HG03097 (cell line): ENCODE measurements around the gene ZBTB44.
A peak's percentile ranks its signal among the peaks of the same experiment; 100 is the strongest.
"Not testable (repeated sequence)": the region's sequence is repeated elsewhere in the genome, so short reads cannot be mapped to it uniquely, and the experiment has no call there.

ENCODE experiments used
- ATAC-seq: cut with Tn5 transposase; IDR thresholded peaks from one replicate; pipeline ENCODE4 v1.9.1; 2021; ENCODE audit not compliant: unreplicated experiment, low FRiP score

Gene ZBTB44, protein sequence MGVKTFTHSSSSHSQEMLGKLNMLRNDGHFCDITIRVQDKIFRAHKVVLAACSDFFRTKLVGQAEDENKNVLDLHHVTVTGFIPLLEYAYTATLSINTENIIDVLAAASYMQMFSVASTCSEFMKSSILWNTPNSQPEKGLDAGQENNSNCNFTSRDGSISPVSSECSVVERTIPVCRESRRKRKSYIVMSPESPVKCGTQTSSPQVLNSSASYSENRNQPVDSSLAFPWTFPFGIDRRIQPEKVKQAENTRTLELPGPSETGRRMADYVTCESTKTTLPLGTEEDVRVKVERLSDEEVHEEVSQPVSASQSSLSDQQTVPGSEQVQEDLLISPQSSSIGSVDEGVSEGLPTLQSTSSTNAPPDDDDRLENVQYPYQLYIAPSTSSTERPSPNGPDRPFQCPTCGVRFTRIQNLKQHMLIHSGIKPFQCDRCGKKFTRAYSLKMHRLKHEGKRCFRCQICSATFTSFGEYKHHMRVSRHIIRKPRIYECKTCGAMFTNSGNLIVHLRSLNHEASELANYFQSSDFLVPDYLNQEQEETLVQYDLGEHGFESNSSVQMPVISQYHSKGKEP

DNA sequence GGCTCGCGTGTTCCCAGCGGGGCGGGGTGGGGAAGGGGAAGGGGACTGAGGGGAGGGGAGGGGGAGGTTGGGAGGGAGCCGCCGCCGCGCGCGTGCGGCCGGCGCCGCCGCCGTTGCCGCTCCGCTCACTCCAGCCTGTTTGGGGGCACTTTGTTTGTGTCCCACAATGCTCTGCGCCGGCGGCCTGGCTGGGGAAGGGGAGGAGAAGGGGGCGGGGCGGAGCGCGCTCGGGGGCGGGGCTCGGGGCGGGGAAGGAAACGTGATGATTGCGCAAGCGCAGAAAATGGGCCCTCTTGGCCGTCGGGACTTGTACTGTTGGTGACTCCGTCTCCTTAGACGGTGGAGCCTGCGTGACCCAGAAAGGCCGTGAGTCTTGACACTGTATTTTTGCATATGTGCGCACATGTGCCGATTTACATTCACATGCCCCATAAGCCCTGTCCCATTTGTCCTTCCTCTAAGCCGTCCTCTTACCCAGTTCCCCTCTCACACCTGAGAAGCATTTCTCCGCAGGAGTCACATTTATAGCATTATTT lies at the start of gene ZBTB44:
Gene ZBTB44, minus strand, starts transcription at position 168 of the 536 bp plus-strand sequence. CDS start 53,044 bp downstream, outside the sequence.
- ATAC-seq = peak; percentile 64

DNA sequence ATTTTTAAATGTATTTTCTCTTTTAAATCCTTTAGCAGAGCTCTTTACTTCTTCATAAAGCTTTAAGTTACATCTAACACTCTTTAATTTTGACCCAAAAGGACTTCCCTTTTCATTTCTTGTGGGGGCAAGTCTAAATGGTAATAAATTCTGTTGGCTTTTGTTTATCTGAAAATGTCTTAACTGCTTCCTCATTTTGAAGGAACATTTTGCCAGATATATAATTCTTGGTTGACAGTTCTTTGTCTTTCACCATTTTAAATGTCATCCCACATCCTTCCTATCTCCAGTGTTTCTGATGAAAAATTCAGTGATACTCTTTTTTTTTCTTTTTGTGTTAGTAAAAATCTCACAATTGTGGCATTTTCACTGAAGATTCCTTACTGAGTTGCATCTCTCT lies 44.7 kb upstream of the ZBTB44 start:
- ATAC-seq = no peak

DNA sequence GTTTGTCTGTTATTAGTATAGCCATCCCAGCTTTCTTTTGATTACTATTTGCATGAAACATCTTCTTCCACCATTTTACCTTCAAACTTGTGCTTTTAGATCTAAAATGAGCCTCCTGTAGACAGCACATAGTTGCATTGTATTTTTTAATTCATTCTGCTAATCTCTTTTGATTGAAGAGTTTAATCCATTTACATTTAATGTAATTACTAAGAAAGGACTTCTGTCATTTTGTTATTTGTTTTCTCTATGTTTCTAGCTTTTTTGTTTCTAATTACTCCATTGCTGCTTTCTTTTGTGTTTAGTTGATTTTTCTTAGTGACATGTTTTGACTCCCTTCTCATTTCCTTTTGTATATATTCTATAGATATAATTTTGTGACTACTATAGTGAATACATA lies 43.7 kb upstream of the ZBTB44 start:
- ATAC-seq = no peak

DNA sequence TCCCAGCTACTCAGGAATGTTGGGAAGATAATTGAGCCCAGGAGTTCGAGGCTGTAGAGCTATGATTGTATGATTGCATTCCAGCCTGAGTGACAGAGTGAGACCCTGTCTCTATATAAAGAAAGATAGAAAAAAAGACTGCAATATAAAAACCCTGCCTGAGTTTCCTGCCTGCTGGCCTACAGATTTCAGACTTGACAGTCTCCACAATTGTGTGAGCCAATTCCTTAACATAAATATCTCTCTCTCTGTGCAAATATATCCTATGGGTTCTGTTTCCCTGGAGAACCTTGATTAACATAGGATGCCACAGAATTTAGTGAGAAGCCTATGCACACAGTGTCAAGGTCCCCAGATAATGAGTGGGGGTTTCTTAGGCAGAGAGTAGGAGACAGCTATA lies 32.5 kb upstream of the ZBTB44 start:
- ATAC-seq = no peak

DNA sequence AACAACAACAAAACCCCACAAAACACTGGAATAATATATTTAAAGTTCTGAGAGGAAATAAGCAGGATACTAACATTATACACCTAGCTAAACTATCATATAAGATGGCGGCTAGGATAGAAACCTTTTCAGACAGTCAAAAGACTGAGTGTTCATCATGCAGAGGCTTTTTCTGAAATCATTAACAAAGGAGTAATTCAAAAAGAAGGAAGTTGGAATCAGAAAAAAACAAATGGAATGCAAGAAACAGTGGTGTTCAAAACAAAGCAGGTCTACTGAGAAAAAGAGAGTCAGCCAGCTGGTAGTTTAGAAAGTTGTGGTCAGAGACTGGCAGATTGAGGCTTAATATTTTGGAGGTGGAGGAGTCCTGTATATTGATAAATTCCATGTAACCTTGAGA lies 30.1 kb upstream of the ZBTB44 start:
- no peak for ATAC-seq

DNA sequence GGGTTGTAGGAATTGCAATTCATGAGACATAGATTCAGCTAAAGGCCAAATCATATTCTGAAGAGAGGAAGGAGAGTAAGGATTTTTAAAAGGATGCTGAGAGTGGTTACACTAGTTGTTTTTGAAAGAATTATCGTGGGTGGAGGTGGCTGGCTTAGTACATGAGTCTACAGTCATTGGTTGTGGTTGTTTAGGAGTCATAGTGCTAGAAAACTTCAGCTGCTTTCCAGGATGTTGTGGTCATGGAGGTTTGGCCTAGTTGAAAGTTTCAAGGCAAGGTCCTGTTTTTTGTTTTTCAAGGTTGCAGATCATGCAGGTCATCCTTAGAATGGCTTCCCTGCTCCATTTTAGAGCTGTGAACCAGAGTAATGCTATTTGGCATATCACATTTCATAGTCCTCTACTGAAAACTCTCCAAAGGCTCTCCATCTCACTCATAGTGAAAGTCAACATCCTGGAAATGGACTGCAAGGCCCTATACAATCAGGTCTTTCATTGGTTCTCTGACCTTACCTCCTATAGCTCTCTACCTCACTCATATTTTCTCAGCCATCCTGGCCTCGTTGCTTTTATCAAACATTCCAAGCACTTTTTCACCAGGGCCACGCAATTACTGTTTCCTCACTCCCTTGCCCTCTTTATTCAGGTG lies 26.1 kb upstream of the ZBTB44 start:
- no peak for ATAC-seq

DNA sequence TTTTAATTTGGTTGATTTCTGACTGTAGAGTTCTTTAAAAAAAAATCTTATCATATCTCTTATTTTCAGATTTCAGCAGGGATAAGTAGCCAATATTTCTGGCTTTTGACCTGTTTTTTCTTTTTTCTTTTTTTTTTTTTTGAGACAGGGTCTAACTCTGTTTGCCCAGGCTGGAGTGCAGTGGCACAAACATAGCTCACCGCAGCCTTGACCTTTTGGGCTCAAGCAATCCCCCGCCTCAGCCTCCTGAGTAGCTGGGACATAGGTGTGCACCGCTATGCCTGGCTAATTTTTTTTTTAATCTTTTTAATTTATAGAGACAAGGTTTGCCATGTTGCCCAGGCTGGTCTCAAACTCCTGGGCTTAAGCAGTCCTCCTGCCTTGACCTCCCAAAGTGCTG lies 23.9 kb upstream of the ZBTB44 start:
- ATAC-seq = no peak

DNA sequence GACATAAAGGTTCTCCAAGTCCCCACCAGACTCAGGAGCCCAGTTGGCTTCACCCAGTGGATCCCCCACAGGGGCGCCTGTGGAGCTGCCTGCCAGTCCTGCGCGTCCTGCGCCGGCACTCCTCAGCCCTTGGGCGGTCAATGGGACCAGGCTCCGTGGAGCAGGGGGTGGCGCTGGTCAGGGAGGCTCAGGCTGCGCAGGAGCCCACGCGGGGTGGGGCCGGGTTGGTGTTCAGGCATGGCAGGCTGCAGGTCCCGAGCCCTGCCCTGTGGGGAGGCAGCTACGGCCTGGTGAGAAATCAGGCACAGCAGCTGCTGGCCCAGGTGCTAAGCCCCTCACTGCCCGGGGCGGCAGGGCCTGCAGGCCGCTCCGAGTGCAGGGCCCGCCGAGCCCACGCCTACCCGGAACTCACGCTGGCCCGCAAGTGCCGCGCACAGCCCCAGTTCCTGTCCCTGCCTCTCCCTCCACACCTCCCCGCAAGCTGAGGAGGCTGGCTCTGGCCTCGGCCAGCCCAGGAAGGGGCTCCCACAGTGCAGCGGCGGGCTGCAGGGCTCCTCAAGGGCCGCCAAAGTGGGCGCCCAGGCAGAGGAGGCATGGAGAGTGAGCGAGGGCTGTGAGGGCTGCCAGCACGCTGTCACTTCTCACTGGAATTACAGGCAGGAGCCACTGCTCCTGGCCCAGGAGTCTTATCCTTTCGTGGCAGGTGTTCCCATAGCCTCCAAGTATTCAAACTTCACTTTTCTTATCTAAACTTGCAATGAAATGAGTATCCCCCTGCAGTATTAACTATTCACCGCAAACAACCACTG lies 22.8 kb upstream of the ZBTB44 start:
- ATAC-seq = no peak

DNA sequence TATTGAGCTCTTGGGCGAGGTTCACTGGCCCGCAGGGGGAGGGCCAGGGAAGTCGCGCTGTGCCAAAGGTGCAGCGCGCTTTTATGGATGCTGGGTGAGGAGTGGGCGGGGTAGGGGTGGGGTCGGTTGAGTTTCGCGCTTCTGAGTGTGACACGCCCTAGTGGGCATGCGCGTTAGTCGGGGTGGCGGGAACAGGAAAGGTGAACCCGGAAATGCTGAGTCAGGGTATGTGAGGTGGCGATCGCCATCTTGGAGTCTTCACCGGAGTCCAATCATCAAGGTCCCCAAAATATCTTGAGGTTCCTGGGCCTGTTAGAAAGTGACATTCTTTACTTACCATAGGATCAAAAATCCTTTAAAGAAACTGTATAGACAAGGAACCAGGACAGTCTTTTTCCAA lies 16.7 kb upstream of the ZBTB44 start:
- ATAC-seq = not testable (repeated sequence)

DNA sequence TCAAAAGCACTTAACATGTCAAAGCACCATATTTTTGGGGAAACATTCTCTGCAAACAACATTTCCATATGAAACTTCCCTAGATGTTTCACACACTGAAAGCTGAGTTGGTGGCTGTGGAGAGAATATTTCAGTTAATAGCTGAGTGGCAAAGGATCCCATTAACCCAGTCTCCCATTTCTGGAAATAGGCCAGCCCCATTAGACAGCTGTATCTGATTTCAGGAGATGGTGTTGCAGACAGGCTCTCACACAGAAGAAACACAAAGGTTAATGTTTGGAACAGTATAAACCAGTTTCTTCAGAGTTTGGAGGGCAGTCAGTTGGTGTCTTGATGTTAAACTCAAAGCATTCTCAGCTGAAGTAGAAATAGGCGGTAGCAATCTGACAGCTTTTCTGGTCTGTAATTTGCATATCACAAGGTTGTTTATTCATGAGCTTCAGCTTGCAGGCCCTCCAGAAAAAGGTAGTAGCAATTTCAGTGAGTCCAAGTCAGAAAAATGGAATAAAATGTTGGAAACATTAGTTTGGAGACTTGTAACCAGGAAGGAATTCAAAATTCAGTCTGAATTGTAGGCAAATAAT lies 15.5 kb upstream of the ZBTB44 start:
- ATAC-seq = no peak

DNA sequence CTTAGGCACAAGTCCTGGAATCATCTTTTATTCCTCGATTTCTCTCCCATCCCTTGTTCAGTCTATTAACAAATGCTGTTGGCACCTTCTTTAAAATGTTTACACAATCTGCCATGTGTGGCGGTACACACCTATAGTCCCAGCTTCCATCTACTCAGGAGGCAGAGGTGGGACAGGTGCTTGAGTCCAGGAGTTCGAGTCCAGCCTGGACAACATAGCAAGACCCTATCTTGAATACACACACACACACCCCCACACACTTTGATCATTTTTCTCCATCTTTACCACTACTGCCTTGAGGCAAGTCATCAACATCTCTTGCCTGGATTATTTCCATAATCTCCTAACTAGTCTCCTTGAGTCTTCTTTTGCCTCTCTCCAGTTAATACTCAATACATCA lies 13.7 kb upstream of the ZBTB44 start:
- ATAC-seq = no peak

DNA sequence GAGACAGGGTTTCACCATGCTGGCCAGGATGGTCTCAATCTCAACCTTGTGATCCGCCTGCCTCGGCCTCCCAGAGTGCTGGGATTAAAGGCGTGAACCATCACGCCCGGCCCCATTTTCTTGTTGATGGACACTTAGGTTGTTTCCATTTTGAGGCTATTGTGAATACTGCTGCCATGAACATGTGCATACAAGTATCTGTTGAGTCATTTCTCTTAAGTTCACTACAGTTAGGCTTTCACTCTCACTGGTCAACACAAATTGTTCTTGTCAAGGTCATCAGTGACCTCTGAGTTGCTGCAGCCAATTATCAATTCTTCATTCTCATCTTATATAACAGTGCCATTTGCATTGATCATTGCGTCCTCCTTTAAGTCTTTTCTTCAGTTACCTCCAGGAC lies 13.0 kb upstream of the ZBTB44 start:
- no peak for ATAC-seq

DNA sequence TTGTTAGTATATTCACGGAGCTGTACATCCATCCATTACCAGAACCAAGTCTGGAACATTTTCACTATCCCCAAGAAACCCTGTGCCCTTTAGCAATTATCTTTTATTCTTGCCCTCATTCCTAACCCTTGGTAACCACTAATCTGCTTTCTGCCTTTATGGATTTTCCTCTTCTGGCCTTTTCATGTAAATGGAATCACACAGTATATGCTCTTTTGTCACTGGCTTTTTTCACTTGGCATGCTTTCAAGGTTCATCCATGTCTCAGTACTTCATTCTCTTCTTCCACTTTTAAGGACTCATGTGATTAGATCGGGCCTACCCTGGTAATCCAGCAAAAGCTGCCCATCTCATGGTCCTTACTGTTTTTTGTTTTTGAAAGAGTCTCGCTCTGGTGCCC lies 11.0 kb upstream of the ZBTB44 start:
- no peak for ATAC-seq

DNA sequence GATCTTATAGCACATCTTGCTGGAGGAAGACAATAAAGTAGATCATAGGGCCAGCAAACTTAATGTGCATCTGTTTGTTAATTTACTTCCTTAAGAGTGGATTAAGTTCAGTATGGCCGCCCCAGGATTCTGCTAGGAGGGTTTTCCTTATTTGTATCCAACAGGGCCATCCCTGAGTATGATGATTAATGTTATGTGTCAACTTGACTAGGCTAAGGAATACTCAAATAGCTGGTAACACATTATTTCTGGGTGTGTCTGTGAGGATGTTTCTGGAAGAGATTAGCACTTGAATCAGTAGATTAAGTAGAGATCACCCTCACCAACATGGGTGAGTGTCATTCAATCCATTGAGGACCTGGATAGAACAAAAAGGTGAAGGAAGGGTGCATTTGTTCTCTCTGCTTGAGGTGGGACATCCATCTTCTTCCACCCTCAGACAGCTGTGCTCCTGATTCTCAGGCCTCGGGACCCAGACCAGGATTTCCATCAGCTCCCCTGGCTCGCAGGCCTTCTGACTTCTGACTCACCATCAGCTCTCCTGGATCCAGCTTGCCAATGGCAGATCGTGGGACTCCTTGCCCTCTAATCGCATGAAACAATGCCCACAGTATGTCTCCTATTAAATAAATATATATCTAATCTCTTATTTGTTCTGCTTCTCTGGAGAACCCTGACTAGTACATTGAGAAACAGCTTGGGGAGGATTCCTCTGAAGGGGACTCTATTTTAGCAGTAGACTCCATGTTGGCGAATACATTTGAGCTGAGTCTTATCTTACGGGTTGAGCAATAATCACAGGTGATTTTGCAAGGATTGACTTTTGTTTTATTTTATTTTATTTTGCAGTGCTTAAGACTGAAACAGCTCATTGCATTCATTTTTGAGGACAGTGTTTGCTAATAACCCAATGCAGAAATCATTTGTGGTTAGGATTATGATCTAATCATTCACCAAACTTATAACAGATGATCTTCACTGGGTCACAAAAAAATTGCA lies 9.0 kb upstream of the ZBTB44 start:
- no peak for ATAC-seq

DNA sequence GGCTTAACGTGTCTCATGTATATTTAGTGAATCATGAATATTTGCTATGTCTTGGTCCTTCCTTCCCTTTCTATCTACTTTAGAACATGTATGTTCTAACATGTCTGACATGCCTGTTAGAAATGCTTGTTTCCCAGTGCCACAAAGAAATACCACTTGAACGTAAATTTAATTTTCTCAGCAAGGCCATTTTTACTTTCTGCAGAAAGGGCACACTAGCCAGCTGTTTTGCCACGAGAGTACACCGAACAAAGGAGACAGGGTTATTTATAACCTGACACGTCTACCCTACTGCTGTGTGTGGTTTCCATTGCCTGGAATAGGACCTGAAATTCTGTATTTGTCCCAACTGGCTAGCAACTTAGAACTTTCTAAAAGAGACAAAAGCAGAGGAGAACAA lies 7.4 kb upstream of the ZBTB44 start:
- no peak for ATAC-seq

DNA sequence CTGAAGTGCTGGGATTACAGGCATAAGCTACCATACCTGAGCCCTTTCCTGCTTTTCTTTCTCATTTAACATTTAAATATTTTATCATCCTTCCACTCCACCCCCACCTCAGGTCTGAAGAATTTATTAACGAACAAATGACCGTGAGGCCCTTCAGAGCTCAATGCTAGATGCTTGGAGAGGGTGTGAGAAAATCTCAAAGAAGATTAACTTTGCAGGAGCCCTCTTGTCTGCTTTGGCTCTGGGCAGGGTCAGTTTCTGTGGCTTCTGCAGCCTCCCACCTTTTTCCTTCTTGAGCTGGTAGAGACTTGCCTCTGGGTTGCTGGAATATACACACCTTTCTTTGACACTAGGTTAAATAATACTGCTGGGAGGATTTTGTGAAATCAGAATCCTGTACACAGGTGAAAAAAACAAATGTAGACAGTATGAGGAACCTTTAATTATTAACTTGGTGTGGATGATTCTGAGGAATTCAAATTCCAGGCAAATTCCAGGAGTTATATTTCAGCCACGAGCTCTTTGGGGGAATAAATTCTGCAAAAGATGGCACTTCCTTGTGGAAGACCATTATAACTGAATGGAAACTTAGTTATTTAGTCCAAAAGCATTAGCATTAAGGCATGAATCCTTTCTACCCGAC lies 3.4 kb upstream of the ZBTB44 start:
- ATAC-seq = no peak

DNA sequence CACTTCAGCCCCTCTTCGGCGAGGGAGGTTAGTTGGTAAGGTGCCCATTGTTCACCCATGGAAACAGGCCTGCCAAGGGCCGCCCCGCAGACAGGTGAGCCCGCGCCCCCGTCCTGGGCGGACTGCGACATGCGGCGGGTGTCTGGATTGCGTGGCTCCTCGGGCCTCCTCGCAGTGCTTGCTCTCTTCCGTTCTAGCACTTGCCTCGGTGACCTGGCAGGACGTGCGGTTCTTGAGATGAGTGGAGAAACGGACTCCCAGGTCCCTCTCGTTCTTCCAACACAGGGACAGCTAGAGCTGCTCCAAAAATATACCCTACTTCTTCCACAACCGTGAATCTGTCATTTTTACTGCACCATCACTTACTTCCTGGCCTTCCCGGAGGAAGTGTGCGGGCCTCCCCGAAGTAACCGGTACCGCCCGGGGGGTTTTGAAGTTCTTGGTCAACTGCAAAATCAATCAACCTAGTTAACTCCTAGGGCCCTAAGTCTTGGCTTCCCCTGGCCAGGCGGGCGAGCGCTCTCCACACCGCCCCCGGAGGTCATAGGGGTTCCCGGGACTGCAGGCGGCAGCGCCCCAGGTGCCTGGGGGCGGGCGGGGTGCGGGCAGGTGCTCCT lies 745 bp upstream of the ZBTB44 start:
- no peak for ATAC-seq

DNA sequence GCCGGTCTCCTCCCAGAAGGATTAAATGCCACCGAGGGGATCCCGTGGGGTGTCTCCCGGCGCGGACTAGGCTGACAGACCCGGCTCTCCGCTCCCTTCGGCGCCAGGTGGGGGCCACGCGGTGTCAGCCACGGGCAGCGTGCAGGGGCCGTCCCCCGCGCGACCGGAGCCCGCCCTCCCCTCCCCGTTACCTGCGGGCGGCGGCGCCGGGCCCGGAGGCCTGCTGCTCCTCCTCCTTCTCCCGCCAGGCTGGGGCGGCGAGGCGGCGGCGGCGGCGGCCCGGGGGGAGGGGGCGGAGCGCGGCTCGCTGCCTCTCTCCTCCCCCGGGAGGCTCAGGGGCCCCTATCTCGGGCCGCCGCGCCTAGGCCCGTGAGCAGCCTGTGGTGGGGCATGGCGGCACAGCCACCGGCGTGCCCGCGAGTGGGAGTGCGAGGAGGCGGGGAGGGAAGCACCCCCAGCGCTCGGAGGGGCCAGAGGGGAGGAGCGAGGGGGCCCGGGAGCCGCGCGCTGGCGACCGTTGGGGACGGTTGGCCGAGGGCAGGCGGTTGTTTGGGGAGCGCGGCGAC lies 450 bp downstream of the ZBTB44 start:
- peak; percentile 46 for ATAC-seq
